NOMO-1 treated with DMSO at 0.1 percent for 48 hours (cell line): ENCODE data around the gene KCTD19.

Source experiments
- DNase-seq: peaks from one replicate; lab custom pipeline; 2025; ENCODE audit not compliant: unreplicated experiment; lab: John Stamatoyannopoulos, UW

The KCTD19 gene

GRCh38 chr16:67283826-67284555 is 42.5 kb downstream of the KCTD19 start:
- no peak for DNase-seq

- DNase-seq, result no peak
These were observed 43.3 kb downstream of the KCTD19 start for GRCh38 chr16:67283039-67283825.

- no peak for DNase-seq
These were observed 44.1 kb downstream of the KCTD19 start for GRCh38 chr16:67282447-67282805.

- DNase-seq, result no peak
These were observed 44.8 kb downstream of the KCTD19 start for GRCh38 chr16:67281536-67282446.

- DNase-seq, result no peak
These were observed 46.2 kb downstream of the KCTD19 start for GRCh38 chr16:67280090-67281015.

- peak; percentile 83 for DNase-seq
These were observed 47.0 kb downstream of the KCTD19 start, which contains the start of gene PLEKHG4 for GRCh38 chr16:67279296-67280089. Gene PLEKHG4 (plus strand): TSS chr16:67279532. CDS start chr16:67280045, 513 bp downstream.

GRCh38 chr16:67278773-67279295 is 47.7 kb downstream of the KCTD19 start:
- DNase-seq, result peak; percentile 10

- no peak for DNase-seq
These were observed 48.4 kb downstream of the KCTD19 start for GRCh38 chr16:67277999-67278772.

GRCh38 chr16:67277294-67277998 is 49.1 kb downstream of the KCTD19 start:
- DNase-seq, result no peak

- DNase-seq, result no peak
These were observed 51.2 kb downstream of the KCTD19 start for GRCh38 chr16:67275321-67275720.

- DNase-seq, result no peak
These were observed 55.1 kb downstream of the KCTD19 start for GRCh38 chr16:67271446-67271845.

- DNase-seq, result no peak
These were observed 55.6 kb downstream of the KCTD19 start for GRCh38 chr16:67270931-67271338.

GRCh38 chr16:67269766-67270165 is 56.8 kb downstream of the KCTD19 start:
- no peak for DNase-seq

- DNase-seq, result no peak
These were observed 58.4 kb downstream of the KCTD19 start for GRCh38 chr16:67268136-67268579.

- no peak for DNase-seq
These were observed 60.7 kb downstream of the KCTD19 start for GRCh38 chr16:67265834-67266233.

GRCh38 chr16:67264866-67265265 is 61.7 kb downstream of the KCTD19 start:
- no peak for DNase-seq

GRCh38 chr16:67264277-67264676 is 62.3 kb downstream of the KCTD19 start:
- no peak for DNase-seq

GRCh38 chr16:67263201-67263600 is 63.3 kb downstream of the KCTD19 start:
- no peak for DNase-seq
